Islet of Langerhans (tissue), 1 donor: ENCODE measurements around the gene S100A1.
A peak's percentile ranks its signal among the peaks of the same experiment; 100 is the strongest.
"Not testable (repeated sequence)": the region's sequence is repeated elsewhere in the genome, so short reads cannot be mapped to it uniquely, and the experiment has no call there.

Experiments used
- FAIRE-seq: peaks from one replicate; lab custom pipeline; 2011; peaks lifted over from hg19 to GRCh38; lab: Jason Lieb, UNC

The S100A1 gene

DNA sequence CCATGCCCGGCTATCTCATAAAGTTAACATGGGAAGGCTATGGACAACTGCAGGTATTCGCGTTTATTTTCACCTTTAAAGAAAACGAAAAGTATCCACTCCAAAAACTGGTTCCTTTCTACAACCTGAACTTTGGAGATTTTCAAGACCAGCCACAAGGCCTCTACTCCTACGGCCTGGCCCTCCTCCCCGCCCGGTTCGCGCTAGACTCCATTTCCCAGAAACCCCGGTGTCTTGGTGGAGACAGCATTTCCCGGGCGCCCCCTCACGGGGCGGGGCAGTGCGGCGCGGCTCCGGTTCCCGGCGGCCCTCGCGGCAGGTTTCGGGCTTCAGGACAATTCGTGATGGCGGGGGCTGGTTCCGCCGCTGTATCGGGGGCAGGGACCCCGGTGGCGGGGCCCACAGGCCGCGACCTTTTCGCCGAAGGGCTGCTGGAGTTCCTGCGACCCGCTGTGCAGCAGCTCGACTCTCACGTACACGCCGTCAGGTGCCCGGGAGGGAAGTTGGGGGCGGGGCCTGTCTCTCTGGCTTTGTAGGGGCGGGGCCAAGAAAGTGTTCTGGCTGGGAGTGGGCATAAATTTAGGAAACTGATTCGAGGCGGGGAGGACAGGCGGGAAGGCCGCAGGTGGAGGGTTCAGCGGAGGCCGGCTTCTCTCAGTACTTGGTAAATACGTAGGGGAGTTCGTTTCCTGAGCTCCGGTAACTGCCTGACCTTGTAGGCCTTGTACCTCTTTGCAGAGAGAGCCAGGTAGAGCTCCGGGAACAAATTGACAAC, 30.4 kb downstream of the S100A1 start, which contains the start of gene SNAPIN:
SNAPIN (plus strand) TSS at position 304 of the 775 bp plus-strand sequence; CDS start at position 345, 41 bp downstream.
- no peak for FAIRE-seq

DNA sequence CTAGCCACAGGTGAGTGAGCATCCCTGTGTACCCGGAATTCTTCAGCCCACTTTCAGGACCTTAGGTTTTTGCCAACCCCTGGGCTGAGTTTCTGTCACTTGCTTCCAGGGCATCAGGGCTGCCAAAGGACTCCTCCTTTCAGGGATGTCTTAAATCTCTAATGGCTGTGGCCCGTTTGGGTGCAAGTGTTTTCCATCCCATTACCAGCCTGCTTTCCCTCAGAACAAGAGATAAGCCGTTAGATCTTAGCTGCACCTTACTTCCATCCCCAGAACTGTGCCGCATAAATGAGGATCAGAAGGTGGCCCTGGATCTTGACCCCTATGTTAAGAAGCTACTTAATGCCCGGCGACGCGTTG, 30.9 kb downstream of the S100A1 start:
- FAIRE-seq = no peak

DNA sequence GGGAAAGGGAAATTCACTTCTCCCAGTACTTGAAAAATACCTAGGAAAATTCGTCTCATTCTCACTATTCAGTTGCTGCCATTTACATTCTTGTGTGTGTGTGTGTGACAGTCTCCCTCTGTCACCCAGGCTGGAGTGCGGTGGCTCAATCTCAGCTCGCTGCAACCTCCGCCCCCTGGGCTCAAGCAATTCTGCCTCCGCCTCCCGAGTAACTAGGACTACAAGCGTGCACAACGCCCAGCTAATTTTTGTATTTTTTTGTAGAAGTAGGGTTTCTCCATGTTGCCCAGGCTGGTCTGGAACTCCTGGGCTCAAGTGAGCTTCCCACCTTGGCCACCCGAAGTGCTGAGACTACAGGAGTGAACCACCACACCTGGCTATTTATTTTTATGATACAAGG, 31.4 kb downstream of the S100A1 start:
- FAIRE-seq = no peak

DNA sequence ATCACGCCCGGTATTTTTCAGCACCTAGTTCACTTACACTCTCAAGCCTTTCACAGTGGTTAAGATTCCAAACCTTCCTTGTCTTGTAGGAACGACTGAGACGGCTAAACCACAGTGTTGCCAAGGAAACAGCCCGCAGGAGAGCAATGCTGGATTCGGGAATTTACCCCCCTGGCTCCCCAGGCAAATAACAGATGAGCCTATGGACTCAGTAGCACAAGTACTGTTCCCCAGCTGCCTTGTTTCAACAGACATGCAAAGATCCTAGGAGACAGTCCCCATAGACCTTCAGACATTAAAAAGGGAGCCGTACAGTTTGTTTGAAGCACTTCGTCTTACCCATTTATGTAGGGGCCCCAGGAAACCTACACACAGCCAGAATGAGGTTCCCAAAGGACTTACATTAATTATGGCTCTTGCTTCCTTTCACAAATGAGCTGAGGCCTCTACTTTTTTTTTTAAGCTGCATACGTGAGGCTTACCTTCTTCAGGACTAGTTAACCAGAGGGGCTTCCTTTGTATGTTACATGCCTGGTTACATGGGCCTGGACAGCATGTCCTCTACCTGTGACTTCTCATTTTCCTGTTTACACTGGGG, 33.0 kb downstream of the S100A1 start:
- no peak for FAIRE-seq

DNA sequence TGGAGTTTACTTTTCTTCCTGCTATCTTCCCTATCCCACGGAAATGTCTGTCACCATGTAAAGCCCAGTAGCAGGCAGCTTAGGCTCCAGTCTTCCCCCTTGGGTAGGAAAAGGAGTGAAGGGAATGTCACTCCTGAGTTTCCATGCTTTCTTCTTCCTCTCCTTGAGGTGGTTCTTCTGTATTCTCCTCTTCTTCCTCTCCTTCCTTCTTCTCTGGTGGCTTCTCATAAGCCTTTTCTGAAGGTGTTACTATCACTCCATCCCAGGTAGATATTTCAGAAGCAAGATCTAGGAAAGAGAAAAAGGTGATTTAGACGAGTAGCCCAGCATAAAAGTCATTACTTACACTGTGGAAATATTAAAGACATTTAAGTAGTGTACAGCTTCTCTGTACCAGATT, 34.0 kb downstream of the S100A1 start:
- FAIRE-seq = no peak

DNA sequence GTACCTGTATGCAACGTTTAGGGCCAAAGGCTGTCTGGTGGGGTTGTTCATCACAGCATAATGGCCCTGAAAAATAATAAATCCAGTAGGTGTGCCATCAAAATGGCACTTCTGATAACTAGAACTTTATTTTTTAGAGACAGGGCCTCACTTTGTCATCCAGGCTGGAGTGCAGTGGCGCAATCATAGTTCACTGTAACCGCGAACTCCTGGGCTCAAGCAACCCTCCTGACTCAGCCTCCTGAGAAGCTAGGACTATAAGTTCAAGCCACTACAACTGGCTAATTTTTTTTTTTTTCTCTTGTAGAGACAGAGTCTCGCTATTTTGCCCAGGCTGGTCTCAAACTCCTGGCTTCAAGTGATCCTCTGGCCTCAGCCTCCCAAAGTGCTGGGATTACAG, 35.0 kb downstream of the S100A1 start:
- FAIRE-seq = no peak

DNA sequence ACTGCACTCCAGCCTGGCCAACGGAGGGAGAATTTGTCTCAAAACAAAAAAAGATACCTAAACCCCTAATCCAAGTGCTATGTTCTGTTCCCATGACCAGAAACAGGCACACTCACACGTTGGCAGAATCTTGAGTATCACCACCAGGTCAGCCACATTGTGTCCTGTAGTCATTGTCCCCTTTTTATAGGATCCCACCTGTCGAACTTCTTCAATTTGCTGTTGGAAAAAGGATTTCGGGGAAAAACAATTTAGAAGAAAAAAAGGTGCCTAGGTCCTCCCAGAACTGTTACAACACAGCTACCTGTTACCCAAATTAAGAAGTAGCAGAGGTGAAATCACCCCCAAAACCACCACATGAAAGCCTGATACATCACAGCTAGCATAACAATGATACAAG, 39.2 kb downstream of the S100A1 start:
- FAIRE-seq = no peak

DNA sequence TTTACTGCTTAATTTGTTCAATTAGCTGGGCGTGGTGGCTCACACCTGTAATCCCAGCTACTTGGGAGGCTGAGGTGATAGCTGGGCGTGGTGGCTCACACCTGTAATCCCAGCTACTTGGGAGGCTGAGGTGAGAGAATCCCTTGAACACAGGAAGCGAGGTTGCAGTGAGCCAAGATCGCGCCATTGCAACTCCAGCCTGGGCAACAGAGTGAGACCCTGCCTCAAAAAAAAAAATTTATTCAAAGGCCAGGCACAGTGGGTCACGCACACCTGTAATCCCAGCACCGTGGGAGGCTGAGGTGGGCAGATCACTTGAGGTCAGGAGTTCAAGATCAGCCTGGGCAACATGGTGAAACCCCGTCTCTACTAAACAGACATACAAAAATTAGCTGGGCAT, 40.4 kb downstream of the S100A1 start:
- not testable (repeated sequence) for FAIRE-seq

DNA sequence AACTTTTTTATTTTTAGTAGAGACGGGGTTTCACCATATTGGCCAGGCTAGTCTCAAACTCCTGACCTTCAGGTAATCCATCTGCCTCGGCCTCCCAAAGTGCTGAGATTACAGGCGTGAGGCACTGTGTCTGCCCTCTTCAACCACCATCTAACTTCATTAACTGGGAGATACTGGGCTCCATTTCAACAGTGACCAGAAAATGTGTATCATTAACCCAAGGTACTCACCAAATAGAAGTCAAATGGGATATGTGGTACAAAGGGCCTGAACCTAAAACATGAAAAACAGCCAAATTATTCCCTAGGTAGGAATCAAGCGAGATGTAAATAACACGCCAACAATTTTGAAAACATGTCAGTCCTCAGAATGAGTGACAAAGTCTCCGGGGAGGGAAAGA, 41.4 kb downstream of the S100A1 start:
- no peak for FAIRE-seq

DNA sequence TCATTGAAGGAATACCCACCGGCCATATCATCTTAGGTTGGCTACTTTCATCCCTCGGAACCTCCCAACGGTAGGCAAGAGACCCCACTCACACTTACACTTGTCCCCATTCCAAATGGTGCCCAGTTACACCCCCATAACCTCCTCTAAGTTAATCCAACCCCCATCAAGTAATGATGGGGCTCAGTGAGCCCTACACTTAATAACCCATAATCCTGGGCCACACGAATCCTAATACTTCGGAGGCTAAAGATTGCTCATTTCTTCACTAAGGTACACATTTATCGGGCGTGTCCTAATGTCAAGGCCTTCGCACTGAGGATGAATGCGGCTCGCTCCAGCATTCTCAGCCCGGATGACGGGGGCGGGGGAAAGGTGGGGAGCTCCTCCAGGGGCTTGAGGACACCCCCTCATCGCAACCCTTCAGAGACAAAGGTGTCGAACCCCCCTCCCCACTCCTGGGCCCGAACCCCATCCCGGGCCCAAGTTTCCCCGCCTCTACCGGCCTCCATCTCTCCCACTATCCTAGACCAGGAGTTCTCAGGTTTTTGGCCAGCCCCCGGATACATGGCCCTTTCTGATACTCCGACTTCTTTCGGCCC, 42.1 kb downstream of the S100A1 start:
- no peak for FAIRE-seq

DNA sequence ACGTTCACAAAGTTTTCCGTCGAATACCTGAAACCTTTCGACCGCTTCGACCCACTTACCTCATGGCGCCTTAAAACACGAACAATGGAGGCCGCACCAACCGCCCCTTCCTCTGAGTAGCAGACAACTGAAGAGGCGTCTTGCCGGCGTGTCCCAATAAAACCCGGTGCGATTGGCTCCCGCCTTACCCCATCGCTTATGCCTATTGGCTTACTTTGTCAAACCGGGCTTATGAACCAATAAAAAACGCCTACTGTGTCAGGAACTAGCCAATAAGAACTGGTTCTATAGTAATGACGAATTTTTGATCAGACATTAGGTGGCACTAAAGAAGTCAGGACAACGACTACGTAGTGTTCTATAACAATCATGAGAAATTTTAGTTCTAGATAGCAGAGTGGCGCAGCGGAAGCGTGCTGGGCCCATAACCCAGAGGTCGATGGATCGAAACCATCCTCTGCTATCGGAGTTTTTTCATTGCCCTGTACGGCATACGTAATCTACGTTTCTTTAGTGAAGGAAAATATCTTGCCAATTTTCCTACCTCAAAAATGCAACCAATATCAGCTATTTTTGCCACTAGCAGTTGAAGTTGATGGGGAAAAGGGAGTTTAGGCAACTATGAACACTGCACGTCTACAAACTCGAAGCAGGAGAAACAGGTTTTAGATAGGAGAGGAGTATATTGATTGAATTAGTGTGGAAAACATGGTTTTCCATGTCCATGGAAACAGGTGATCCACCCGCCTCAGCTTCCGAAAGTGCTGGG, 42.8 kb downstream of the S100A1 start, which contains the start of gene ILF2:
ILF2 (minus strand) TSS at position 135 of the 769 bp plus-strand sequence; CDS start at position 64, 71 bp downstream.
- FAIRE-seq = peak; percentile 100

DNA sequence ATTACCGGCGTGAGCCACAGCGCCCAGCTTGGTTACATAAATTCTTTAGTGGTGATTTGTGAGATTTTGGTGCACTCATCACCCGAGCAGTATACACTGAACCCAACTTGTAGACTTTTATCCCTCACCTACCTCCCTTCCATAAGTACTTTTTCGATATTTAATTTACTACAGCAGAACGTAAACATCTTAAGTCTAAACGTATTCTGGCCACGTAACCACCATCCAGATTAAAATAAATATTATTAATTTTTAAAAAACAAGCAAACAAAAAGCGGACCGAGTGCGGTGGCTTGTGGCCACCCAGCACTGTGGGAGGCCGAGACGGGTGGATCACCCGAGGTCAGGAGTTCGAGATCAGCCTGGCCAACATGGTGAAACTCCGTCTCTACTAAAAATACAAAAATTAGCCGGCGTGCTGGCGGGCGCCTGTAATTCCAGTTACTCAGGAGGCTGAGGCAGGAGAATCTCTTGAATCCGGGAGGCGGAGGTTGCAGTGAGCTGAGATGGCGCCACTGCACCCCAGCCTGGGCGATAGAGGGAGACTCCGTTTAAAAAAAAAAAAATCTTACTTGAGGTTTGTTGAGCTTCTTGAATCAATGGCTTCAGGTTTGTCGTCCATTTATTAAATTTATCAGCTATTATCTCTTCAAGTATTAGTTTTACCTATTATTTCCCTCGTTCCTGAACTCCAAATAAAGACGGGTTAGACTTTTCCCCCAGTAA, 43.6 kb downstream of the S100A1 start:
- FAIRE-seq = not testable (repeated sequence)

DNA sequence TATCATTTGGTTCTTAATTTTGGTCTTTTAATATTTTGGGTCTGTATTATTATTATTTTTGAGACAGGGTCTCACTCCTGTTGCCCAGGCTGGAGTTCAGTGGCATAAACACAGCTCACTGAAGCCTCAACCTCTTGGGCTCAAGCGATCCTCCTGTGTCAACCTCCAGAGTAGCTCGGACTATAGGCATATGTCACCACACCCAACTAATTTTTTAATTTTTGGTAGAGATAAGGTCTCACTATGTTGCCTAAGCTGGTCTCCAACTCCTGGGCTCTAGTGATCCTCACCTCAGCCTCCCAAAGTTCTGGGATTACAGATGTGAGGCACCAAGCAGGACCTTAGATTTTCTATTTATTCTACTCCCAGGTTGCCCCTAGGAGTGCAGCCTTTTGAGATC, 45.3 kb downstream of the S100A1 start:
- no peak for FAIRE-seq

DNA sequence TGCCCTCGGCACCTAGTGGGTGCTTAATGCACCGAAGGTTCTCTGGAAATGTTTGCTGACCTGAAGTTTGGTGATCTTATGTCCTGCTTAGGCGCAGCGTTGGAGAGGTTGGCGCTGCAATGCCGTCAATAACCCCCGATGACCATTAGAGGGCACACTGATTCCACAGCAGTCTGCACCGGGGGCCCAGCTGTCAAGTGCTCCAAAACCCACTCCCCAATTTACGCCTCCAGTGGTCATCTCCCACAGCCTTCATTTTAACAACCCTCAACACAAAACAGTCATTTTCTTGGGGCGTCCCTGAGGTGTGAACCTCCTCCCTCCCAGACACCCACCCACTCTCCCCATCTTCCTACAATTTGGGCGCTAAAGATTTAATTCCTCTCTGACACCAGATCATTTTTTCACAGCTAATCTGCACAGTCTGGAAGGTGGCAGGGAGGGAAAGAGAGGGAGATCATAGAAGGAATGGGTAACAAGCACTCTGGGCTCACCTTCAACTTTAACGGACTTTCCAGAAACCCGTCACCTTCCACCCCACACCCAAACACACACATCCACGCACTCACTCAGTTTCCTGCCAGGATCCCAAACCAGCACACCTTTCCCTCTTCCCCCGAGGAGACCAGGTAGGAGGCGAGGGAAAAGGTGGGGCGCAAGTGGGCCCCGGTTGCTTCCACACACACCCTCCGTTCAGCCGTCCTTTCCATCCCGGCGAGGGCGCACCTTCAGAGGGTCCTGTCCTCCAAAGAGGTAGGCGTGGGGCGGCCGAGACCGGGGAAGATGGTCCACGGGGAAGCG, 49.7 kb downstream of the S100A1 start:
- peak; percentile 58 for FAIRE-seq

DNA sequence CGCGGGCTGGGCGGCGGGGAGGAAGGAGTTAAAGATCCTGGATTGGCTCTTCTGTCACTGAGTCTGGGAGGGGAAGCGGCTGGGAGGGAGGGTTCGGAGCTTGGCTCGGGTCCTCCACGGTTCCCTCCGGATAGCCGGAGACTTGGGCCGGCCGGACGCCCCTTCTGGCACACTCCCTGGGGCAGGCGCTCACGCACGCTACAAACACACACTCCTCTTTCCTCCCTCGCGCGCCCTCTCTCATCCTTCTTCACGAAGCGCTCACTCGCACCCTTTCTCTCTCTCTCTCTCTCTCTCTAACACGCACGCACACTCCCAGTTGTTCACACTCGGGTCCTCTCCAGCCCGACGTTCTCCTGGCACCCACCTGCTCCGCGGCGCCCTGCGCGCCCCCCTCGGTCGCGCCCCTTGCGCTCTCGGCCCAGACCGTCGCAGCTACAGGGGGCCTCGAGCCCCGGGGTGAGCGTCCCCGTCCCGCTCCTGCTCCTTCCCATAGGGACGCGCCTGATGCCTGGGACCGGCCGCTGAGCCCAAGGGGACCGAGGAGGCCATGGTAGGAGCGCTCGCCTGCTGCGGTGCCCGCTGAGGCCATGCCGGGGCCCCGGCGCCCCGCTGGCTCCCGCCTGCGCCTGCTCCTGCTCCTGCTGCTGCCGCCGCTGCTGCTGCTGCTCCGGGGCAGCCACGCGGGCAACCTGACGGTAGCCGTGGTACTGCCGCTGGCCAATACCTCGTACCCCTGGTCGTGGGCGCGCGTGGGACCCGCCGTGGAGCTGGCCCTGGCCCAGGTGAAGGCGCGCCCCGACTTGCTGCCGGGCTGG, 50.5 kb downstream of the S100A1 start, which contains the start of gene NPR1:
NPR1 (plus strand) TSS at position 170 of the 818 bp plus-strand sequence; CDS start at position 591, 421 bp downstream.
- FAIRE-seq = no peak

DNA sequence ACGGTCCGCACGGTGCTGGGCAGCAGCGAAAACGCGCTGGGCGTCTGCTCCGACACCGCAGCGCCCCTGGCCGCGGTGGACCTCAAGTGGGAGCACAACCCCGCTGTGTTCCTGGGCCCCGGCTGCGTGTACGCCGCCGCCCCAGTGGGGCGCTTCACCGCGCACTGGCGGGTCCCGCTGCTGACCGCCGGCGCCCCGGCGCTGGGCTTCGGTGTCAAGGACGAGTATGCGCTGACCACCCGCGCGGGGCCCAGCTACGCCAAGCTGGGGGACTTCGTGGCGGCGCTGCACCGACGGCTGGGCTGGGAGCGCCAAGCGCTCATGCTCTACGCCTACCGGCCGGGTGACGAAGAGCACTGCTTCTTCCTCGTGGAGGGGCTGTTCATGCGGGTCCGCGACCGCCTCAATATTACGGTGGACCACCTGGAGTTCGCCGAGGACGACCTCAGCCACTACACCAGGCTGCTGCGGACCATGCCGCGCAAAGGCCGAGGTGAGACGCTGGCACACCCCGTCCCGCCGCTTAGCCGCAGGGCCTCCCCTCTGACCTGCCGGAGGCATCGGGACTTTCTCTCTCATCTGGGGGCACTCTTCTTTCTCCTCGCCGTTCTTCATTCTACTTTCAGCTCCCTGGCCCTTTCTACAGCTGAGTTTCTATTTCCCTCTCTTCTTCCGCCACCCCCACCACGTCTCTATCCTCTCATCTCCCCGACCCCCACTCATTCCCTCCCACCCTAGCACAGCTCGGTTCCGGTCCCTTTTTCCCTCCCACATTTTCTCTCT, 51.3 kb downstream of the S100A1 start:
- FAIRE-seq = no peak

DNA sequence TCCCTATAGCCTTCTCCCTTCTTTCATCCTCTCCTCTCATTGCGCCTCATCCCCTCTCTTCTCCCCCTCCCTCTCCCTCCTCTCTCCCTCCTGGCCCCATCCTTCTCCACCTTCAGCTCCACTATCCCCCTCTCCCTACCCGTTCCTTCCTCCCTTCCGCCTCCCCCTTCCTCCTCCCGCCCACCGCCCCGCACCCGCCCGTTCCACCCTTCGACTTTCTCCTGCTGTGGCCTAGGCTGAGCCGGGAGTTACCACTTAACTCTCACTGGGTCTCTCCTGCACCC, 51.8 kb downstream of the S100A1 start:
- no peak for FAIRE-seq
